ENCODE results near the gene CSF1R. TPM values are rescaled to one million over a fixed set of nuclear protein-coding genes. Genes with fewer than 3 reads are reported as not detected.

CSF1R gene
- total RNA-seq, 4 donors from 2014 or later: 24.9 to 51.7 (median 31.5) TPM

- Histone ChIP-seq H3K27me3 (no peaks in the 10 kb centered on the region), H3K9me3 (no peaks in the 10 kb centered on the region), H3K36me3 (peaks cover 0 to 6% (median 0%) of the 10 kb centered on the region in 4 donors), H3K4me3 (no peak overlapping the region), H3K4me1 (peaks cover 0 to under 1% (median 0%) of the 10 kb centered on the region in 4 donors), H3K27ac (replicated peaks in 1 of 4) (no peak overlapping the region)
- no peak for TF ChIP-seq EP300 (IDR thresholded peaks at IDR 0.05)
- no peak for TF ChIP-seq POLR2A (IDR thresholded peaks at IDR 0.05; ENCODE audit: low read depth)
- TF ChIP-seq POLR2AphosphoS5 (IDR thresholded peaks at IDR 0.05): no peak
- TF ChIP-seq CTCF (IDR thresholded peaks at IDR 0.05): no peak
- intact Hi-C loops (cut with DNase I): no loop called here
- DNase-seq (ENCODE audit: extremely low spot score): no peak
- 77% methylated on average over 3 of the region's 3 CpGs for WGBS
Measured at GRCh38 chr5:150073677-150074076, 12.7 kb downstream of the CSF1R start.

- H3K27me3 ChIP-seq: no peaks in the 10 kb centered on the region
- H3K4me3 ChIP-seq: no peak overlapping the region
- TF ChIP-seq EP300 (IDR thresholded peaks at IDR 0.05) (no peak), POLR2AphosphoS5 (IDR thresholded peaks at IDR 0.05) (no peak)
- intact Hi-C loops (cut with DNase I): no loop called here
- H3K27ac ChIP-seq (replicated peaks in 1 of 4): no peak overlapping the region
- H3K4me1 ChIP-seq: peaks cover 0 to 3% (median 0%) of the 10 kb centered on the region in 4 donors
- WGBS: 72% methylated on average over 5 of the region's 5 CpGs
- no peaks in the 10 kb centered on the region for H3K9me3 ChIP-seq
- DNase-seq (ENCODE audit: extremely low spot score): no peak
- H3K36me3 ChIP-seq: peaks cover 0 to 6% (median 0%) of the 10 kb centered on the region in 4 donors
Measured at GRCh38 chr5:150073086-150073625, 13.2 kb downstream of the CSF1R start.

- no peaks in the 10 kb centered on the region for H3K9me3 ChIP-seq
- no peak overlapping the region for H3K4me3 ChIP-seq
- DNase-seq (ENCODE audit: extremely low spot score): no peak
- H3K27me3 ChIP-seq: peaks cover 0 to 3% (median 0%) of the 10 kb centered on the region in 4 donors
- TF ChIP-seq CTCF (IDR thresholded peaks at IDR 0.05): no peak
- no peak for TF ChIP-seq POLR2A (IDR thresholded peaks at IDR 0.05; ENCODE audit: low read depth)
- no peak for TF ChIP-seq EP300 (IDR thresholded peaks at IDR 0.05)
- no peak for TF ChIP-seq POLR2AphosphoS5 (IDR thresholded peaks at IDR 0.05)
- intact Hi-C loops (cut with DNase I): no loop called here
- 97% methylated on average over 3 of the region's 3 CpGs for WGBS
- H3K36me3 ChIP-seq: peaks cover 0 to 6% (median 0%) of the 10 kb centered on the region in 4 donors
- no peak overlapping the region for H3K27ac ChIP-seq (replicated peaks in 1 of 4)
- peaks cover 0 to 11% (median 2%) of the 10 kb centered on the region in 4 donors for H3K4me1 ChIP-seq
Measured at GRCh38 chr5:150070821-150071220, 15.5 kb downstream of the CSF1R start.

- H3K27ac ChIP-seq (replicated peaks in 1 of 4): no peak overlapping the region
- TF ChIP-seq EP300 (IDR thresholded peaks at IDR 0.05) (no peak), POLR2AphosphoS5 (IDR thresholded peaks at IDR 0.05) (no peak), CTCF (IDR thresholded peaks at IDR 0.05) (no peak), POLR2A (IDR thresholded peaks at IDR 0.05; ENCODE audit: low read depth) (no peak)
Measured at GRCh38 chr5:150069672-150070627, 16.4 kb downstream of the CSF1R start.

More at GRCh38 chr5:150069672-150070627, 16.4 kb downstream of the CSF1R start:
- intact Hi-C loops (cut with DNase I): no loop called here
- no peak for DNase-seq (ENCODE audit: extremely low spot score)
- peaks cover 0 to 3% (median 0%) of the 10 kb centered on the region in 4 donors for H3K27me3 ChIP-seq
- peaks cover 0 to 6% (median 0%) of the 10 kb centered on the region in 4 donors for H3K36me3 ChIP-seq
- WGBS: 83% methylated on average over 17 of the region's 25 CpGs
- no peak overlapping the region for H3K4me3 ChIP-seq
- peaks cover 0 to 15% (median 10%) of the 10 kb centered on the region in 4 donors for H3K4me1 ChIP-seq
- no peaks in the 10 kb centered on the region for H3K9me3 ChIP-seq

Data from esophagus muscularis mucosa (tissue), 4 donors.